Kidney epithelial cell (primary cell): ENCODE measurements around the gene AGK. TPM values are rescaled to one million over a fixed set of nuclear protein-coding genes. Genes with fewer than 3 reads are reported as not detected.

Experiments
- DNase-seq: peaks from one replicate; pipeline ENCODE4 v3.0.0-alpha.2; 2010; ENCODE audit warnings: low read depth
- H3K27me3 ChIP-seq: 2 replicates; pipeline ENCODE4 v1.6.0; 2011; ENCODE audit warnings: low read length; ENCODE audit not compliant: control insufficient read depth, insufficient read depth
- H3K36me3 ChIP-seq: 2 replicates; pipeline ENCODE4 v1.5.1; 2011; ENCODE audit warnings: low read length; ENCODE audit not compliant: control insufficient read depth, insufficient read depth
- H3K4me3 ChIP-seq: 2 replicates; pipeline ENCODE4 v1.5.1; 2011; ENCODE audit warnings: low read depth, mild to moderate bottlenecking, control low read depth, low read length
- total RNA-seq: library from RNA; depleted of rRNA; stranded (reverse); fragments of >200 nt; gene quantifications from 2 replicates; pipeline ENCODE4 v1.2.3, GENCODE V29; 2015
- TF ChIP-seq, protein P1 (sequence below): IDR thresholded peaks from 2 replicates; pipeline ENCODE4 v1.5.1; 2011; ENCODE audit warnings: mild to moderate bottlenecking, moderate library complexity, low read length, control low read depth, inconsistent platforms; ENCODE audit not compliant: insufficient read depth, poor library complexity, severe bottlenecking

AGK gene
- total RNA-seq, 1 donor from 2014 or later: 35.3 TPM

DNA sequence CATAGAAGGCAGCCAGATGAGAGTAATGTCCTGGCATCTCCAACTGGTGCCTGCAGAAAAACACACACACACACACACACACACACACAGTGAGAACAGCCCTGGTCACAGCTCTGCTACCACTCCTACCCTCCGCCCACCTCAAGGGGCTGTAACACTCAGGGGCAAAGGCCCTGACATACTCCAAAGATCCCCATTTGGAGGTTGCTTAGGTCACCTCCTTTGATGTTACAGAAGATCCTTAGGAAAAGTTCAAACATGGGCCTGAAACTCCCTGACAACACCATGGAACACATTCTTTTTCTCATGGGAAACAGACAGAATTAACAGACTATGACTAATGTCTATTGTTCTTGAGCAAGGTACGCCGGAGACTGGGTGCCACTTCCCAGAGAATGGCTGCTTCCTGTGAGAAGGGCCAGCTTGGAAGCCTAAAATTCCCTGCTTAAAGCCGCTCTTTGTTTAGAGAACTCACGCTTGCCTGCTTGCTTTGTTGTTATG, 123.0 kb downstream of the AGK start:
- DNase-seq: peak; percentile 83
- Histone ChIP-seq H3K27me3 (no peaks in the 10 kb centered on the region), H3K36me3 (no peaks in the 10 kb centered on the region), H3K4me3 (no peak overlapping the region)
- TF ChIP-seq, protein P1, sequence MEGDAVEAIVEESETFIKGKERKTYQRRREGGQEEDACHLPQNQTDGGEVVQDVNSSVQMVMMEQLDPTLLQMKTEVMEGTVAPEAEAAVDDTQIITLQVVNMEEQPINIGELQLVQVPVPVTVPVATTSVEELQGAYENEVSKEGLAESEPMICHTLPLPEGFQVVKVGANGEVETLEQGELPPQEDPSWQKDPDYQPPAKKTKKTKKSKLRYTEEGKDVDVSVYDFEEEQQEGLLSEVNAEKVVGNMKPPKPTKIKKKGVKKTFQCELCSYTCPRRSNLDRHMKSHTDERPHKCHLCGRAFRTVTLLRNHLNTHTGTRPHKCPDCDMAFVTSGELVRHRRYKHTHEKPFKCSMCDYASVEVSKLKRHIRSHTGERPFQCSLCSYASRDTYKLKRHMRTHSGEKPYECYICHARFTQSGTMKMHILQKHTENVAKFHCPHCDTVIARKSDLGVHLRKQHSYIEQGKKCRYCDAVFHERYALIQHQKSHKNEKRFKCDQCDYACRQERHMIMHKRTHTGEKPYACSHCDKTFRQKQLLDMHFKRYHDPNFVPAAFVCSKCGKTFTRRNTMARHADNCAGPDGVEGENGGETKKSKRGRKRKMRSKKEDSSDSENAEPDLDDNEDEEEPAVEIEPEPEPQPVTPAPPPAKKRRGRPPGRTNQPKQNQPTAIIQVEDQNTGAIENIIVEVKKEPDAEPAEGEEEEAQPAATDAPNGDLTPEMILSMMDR: no peak

DNA sequence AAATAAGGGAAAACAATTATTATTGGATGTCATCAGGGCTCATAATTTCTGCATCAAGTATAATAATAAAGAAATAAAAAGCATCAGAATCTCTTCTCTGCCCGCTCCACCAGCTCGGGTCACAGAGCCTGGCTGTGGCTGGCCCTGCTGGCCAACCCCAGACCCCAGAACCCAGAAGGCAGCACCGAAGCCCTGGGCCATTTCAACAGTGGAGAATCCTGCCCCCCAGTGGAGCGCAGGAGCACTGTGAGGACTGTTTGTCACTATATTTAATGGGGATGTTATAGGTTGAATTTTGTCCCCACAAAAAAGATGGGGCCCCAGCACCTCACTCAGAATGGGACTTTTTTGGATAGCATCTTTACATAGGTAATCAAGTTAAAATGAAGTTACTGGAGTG, 123.5 kb downstream of the AGK start:
- H3K36me3 ChIP-seq: no peaks in the 10 kb centered on the region
- H3K4me3 ChIP-seq: no peak overlapping the region
- DNase-seq: no peak
- TF ChIP-seq, protein P1: peak; percentile 79
- no peaks in the 10 kb centered on the region for H3K27me3 ChIP-seq

DNA sequence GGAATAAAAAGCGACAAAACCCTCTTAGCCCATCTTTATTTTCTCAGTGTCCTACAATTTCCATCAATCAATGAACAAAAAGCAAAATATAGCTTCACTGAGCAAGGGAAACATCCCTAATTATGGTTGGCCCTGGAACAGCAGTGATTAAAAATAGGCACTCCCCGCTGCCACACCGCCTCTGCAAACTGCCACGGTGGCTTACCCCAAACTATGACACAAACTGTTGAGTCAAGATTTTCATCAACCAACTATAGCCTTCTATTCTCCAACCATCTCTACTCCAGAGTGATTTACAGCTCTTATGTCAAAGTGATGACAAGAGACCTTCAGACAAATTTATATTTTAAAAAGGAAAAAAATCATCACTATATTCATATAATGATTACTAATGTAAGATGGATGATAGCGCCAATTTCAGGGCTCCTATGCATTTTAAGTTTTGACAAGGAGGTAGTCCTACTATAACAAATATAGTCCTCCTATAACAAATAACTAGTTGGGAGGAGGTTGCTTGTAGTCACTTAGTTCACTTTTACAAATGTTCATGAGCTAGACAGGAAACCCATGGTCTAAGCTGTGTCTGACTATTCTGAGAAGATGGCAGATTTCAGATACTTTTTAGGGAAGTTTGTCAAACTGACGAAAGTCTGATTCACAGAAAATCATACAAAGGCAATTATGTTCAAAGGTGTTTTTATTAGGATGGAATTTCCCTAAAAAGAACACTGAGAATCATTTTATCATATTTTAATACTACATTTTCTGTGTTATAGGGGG, 124.4 kb downstream of the AGK start:
- no peaks in the 10 kb centered on the region for H3K36me3 ChIP-seq
- TF ChIP-seq, protein P1: no peak
- H3K27me3 ChIP-seq: no peaks in the 10 kb centered on the region
- DNase-seq: no peak
- no peak overlapping the region for H3K4me3 ChIP-seq

DNA sequence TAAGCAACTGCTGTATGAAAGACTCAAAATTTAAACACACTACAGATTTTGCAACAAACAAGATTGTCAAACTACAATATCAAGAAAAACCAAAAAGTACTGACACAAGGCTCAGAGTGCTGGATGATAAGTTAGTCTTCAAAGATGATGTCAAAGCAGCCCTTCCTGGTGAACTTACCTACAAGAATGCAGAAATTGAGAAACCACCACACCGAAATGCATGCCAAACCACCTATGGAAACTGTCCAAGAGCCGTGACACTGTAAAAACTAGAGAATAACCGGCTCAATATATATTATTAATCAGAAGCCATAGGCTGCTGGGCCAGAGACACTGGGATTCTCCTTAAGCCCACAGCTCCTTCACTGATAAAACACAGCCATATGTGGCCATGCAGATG, 125.4 kb downstream of the AGK start:
- no peak overlapping the region for H3K4me3 ChIP-seq
- no peaks in the 10 kb centered on the region for H3K27me3 ChIP-seq
- no peaks in the 10 kb centered on the region for H3K36me3 ChIP-seq
- TF ChIP-seq, protein P1: no peak
- no peak for DNase-seq

DNA sequence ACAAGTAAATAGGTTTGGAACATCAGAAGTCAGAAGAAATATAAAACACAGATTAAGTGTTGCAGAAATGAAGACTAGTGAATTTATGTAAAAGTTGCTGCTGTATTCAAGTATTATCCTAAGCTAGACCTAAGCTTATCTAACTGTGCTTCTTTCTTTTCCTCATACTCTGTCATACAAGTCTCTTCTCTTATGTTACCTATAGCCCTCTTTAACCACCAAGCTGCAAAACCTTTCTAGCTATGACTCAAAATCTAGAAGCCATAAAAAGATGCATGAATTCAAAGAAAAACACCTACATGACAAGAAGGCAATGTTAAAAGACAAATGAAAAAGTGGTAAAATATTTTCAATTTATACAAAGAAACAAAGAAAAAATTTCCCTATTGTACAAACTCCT, 127.8 kb downstream of the AGK start:
- no peak for DNase-seq
- H3K36me3 ChIP-seq: no peaks in the 10 kb centered on the region
- TF ChIP-seq, protein P1: no peak

More for the DNA sequence above, 127.8 kb downstream of the AGK start:
- H3K4me3 ChIP-seq: no peak overlapping the region
- H3K27me3 ChIP-seq: no peaks in the 10 kb centered on the region
